NCI-H146 (cell line): ENCODE results near the gene ZNF652.
"Not testable (repeated sequence)": the region's sequence is repeated elsewhere in the genome, so short reads cannot be mapped to it uniquely, and the experiment has no call there.

Source experiments
- DNase-seq: peaks from one replicate; lab custom pipeline; 2025; lab: John Stamatoyannopoulos, UW

Gene ZNF652

DNA sequence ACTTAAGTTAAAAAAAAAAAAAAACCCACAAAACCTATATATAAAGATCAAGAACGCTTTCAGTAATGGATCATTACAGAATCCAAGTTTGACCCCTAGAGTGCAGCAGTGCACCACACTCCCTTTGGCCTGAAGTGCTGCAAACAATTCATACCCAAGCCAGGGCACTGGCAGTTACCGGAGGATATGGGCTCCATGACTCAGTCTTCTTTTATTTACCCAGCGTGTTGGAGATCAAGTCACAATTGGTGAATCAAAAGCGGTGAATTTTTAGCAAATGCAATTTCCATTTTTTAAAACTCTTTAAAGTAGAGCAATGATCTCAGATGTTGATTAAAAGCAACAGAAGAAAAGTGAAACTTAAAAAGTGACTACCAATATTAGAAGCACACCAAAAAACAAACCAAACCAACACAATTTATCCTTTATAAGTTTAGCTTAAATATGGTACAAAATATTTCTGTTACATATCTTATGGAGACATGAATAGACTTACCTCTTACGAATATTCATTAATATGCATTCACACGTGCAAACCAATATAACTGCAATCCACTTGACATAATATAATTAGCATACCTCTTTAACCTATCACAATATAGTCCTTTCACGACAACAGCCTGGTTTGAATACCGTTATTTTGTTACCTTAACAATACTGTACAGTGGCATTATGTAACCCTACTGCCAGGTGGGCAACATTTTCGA lies 46.3 kb downstream of the ZNF652 start:
- DNase-seq = peak; percentile 51

GRCh38 chr17:49312722-49313121 lies 49.3 kb downstream of the ZNF652 start:
- no peak for DNase-seq

GRCh38 chr17:49299996-49300395 lies 62.1 kb downstream of the ZNF652 start:
- no peak for DNase-seq

- no peak for DNase-seq
Observed at GRCh38 chr17:49298371-49298976, 63.6 kb downstream of the ZNF652 start.

GRCh38 chr17:49297141-49297540 lies 64.9 kb downstream of the ZNF652 start:
- DNase-seq = no peak

DNA sequence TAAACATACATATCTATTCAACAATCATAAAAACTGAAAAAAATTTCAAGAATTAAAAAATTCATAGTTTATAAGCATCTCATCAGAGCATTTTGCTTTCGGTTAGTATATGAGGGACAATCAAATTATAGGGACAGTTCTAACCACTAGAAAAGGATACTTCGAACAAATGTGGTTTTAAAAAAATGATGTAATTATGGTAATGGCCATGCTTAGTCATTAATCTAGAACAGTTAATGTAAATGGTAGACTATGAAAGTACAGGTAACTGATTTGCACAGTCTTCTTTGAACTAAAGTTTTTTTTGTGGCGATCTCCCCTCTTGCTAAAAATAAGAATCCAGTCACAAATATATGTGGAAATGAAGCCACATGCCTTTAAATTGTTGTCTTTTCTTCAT lies 67.9 kb downstream of the ZNF652 start:
- DNase-seq = no peak

DNA sequence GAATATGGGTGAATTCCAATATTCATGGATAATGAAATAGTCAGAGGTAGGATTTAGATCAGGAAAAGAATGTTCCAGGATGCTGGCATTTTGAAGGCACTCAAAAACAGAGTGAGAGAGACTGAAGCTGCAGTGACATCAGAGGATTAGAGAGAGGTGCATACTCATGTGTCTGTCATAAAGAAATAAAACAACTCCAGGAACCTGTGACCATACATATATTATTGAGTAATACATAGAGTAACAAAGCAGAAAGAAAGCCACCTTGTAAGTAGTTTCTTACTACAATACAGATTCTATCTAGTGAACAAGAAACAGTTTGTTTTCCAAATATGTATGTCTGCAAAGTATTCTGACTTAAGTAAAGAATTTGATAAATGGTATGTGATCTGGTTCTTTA lies 69.1 kb downstream of the ZNF652 start:
- no peak for DNase-seq

- no peak for DNase-seq
Observed at GRCh38 chr17:49291929-49292328, 70.1 kb downstream of the ZNF652 start.

DNA sequence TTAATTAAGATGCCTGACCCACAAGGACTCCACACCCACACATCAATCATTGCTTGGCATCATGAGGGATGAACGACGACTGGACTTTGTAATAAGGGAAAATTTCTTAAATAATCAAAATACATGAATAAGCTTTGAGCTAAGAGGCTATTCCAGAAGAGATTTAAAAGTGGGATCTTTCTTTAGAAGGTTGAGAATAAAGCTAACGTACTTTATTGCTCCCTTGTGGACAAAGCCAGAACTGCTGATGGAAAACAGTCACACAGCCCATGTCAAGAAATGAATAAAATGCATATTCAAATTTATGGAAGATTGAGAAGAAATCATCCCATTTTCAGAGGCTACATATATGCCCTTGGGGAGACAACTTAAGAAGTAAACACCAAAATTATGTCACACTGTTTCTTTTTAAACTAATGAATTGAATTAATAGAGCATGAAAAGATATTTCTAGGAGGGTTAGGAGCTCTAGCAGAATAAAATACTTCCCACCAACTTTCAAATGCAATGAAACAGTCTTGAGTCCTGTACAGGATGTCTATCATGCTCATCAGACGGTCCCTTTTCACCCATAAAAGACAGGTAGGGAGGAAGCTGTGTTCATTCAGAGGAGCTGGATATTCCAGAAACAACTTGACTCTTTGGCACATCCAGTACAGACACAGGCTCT lies 71.2 kb downstream of the ZNF652 start:
- no peak for DNase-seq

DNA sequence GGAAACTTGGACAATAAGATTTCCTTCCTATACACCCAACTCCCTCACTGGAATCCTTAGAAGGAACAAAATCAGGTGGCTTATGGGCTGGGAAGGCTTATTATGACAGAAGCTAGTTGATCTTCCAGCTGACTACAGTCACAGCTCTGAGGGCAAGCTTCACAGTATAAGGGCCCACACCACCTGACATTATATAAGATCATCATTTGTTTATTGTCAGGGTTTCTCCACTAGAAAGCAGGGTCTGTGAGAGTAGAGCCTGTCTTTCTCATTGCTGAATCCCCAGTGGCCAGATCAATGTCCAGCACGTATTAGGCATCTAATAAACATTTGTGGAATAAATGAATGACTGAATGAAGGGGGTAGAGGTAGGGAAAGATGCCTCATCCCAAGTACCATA lies 73.7 kb downstream of the ZNF652 start:
- DNase-seq = no peak

GRCh38 chr17:49287481-49287880 lies 74.6 kb downstream of the ZNF652 start:
- DNase-seq = no peak

GRCh38 chr17:49286261-49286973 lies 75.6 kb downstream of the ZNF652 start:
- not testable (repeated sequence) for DNase-seq

DNA sequence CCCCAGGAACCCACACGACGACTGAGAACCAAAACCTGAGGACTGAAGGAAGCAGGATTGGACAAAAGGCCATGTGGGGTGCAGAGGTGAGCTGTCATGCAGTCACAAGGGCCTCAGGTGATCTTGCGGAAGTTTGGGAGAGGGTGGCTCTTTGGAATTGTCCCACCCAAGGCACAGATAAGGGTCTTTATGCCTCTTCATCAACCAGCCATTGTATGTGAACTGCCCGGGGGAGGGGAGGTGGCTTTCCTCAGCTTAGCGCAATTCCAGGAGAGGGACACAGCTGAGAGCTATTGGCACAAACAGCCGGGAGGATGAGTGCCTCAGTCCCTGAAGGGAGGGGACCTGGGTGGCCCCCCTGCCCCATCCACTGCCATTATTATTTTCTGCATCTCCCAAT lies 76.3 kb downstream of the ZNF652 start:
- no peak for DNase-seq

DNA sequence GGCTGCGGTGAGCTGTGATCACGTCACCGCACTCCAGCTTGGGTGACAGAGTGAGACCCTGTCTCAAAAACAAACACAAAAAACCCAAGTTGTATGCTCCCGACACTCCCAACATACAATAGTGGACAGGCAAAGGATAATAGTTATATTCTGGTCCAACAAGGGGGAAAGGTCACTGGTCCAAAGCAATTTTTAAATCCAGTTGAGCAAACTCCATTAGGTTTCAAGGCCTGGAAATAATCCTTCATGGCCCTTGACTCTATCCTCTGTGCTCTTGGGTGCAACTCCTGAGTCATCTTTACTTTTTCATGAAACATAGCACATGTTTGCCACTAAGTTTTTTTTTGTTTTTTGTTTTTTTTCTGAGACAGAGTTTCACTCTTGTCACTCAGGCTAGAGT lies 81.1 kb downstream of the ZNF652 start:
- no peak for DNase-seq

GRCh38 chr17:49280061-49280460 lies 82.0 kb downstream of the ZNF652 start:
- DNase-seq = no peak

DNA sequence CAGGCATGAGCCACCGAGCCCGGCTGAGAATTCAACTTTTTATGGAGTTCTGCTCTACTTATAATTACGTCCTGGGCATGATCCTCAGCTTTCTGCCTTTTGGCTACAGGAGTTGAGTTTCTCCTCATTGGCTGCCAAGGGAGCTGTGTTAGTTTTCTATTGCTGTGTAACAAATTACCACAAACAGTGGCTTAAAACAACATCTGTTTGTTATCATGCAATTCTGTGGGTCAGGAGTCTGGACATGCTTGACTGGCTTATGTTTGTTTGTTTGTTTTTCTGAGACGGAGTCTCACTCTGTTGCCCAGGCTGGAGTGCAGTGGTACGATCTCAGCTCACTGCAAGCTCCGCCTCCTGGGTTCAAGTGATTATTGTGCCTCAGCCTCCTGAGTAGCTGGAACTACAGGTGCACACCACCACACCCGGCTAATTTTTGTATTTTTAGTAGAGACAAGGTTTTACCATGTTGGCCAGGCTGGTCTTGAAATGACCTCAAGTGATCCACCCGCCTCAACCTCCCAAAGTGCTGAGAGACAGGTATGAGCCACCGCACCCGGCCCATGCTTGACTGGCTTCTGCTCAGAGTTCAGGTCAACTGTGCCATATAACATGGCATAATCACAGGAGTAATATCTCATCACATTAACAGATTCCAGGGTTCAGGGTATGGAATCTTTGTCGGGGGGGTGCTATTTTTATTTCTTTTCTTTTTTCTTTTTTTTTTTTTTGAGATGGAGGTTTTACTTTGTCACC lies 82.6 kb downstream of the ZNF652 start:
- DNase-seq = not testable (repeated sequence)

- DNase-seq = no peak
Observed at GRCh38 chr17:49278076-49278475, 84.0 kb downstream of the ZNF652 start.

DNA sequence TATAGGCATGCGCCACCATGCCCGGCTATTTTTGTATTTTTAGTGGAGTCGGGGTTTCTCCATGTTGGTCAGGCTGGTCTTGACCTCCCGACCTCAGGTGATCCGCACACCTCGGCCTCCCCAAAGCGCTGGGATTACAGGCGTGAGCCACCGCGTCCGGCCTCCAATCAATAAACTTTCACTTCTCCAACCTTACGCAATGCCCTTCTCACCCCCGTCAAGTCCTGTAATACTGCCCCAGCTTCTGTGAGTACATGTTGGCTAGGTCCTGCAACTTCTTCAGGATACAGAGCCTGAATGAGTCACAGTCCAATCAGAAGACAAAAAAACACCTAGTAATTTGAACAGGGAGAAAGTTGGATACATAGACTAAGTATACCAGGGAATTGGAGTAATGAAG lies 84.4 kb downstream of the ZNF652 start:
- DNase-seq = no peak

- DNase-seq = not testable (repeated sequence)
Observed at GRCh38 chr17:49275981-49276380, 86.1 kb downstream of the ZNF652 start.

DNA sequence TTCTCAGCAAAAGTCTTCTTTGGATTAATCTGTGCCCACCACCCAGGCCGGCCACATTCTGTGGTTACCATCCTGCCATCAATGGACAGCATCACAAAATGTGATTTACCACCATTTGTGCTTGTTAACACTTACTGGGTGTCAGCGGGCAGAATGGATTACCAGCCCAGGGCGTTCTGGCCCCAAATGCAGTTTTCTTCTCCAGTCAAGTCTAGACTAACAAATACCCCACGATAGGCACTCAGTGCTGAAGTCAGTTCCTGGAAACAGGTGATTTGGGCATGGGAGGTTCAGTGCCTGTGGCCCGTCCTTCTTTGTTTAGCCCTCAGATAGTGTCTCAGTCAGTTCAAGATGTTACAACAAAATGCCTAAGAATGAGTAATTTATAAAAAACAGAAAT lies 92.7 kb downstream of the ZNF652 start:
- no peak for DNase-seq

GRCh38 chr17:49267912-49268311 lies 94.1 kb downstream of the ZNF652 start:
- no peak for DNase-seq

GRCh38 chr17:49266233-49266632 lies 95.8 kb downstream of the ZNF652 start:
- DNase-seq = no peak
